HG02763 (cell line): ENCODE data around the gene FMN1.
A peak's percentile ranks its signal among the peaks of the same experiment; 100 is the strongest.

ENCODE experiments used
- ATAC-seq: cut with Tn5 transposase; IDR thresholded peaks from one replicate; pipeline ENCODE4 v1.9.1; 2021; ENCODE audit warnings: mild to moderate bottlenecking, moderate library complexity; ENCODE audit not compliant: unreplicated experiment

FMN1 gene

GRCh38 chr15:32941823-32942222 is 252.7 kb downstream of the FMN1 start:
- ATAC-seq: no peak

DNA sequence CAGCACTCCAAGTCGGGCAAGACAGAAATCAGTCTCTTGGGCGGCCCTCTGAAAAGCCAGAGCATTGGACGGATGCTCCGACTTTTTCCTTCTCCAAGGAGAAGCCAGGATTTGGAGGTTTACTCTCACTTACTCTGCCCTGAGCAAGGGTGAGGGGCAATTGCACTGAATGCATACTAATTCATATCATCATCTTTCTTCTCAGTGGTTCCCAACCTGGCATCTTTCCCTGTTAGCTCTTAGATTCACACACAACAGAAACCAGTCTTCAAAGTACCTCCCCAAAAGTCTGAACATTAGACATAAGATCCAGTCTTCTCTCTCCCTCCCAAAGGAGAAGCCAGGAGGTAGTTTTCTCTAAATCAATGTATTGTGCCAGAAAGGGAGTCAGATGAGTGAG is 257.5 kb downstream of the FMN1 start:
- no peak for ATAC-seq

GRCh38 chr15:32936283-32936918 is 258.1 kb downstream of the FMN1 start:
- ATAC-seq: no peak

- no peak for ATAC-seq
These were observed 259.4 kb downstream of the FMN1 start for GRCh38 chr15:32935139-32935538.

DNA sequence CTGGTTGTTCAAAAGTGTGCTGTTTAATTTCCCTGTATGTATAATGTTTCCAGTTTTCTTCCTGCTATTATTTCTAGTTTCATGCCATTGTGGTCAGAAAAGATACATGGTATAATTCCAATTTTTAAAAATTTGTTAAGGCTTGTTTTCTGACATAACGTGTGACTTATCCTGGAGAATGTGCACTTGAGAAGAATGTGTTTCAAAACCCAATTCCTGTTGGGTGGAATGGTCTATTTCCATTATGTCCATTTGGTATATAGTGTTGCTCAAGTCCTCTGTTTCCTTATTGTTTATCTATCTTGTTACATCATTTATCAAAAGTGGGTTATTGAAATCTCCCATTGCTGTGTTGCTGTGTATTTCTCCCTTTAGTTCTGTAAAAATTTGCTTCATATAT is 261.3 kb downstream of the FMN1 start:
- no peak for ATAC-seq

DNA sequence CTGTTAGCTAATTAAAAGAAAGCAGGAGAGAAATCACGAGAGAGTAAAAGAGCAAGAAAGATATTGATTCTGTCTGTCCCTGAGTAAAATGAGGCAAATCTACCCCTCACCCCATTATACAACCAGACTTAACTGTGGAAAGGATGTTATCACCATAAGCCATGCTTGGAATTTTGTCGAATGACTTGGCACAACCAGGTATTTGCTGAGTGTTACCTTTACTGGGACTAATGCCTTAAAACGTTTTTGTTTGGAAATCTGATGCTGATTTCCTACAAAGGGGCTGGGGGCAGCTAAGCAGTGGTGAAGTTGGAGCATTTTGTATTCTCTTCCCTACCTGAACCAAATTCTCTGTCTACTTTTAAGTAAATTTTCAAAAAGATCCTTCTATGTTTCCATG is 265.6 kb downstream of the FMN1 start:
- no peak for ATAC-seq

GRCh38 chr15:32927124-32927523 is 267.4 kb downstream of the FMN1 start:
- ATAC-seq: no peak

DNA sequence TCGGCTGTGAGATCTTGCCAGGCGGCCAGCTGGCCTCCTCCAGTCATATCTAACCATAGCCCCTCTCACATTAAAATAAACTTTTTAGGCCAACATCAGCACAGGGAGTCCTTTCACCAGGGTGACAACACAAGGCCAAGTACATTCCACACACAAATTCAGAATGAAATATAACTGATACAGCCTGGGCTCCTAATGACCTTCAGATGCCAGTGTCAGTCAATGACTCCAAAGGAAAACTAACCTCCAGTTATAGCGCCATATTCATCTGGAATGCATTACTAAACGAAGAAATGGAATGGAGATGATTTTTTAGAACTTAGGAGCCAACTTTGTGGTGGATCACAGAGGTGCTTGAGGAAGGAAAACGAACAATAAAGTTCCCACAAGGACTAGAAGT is 271.3 kb downstream of the FMN1 start:
- ATAC-seq: no peak

DNA sequence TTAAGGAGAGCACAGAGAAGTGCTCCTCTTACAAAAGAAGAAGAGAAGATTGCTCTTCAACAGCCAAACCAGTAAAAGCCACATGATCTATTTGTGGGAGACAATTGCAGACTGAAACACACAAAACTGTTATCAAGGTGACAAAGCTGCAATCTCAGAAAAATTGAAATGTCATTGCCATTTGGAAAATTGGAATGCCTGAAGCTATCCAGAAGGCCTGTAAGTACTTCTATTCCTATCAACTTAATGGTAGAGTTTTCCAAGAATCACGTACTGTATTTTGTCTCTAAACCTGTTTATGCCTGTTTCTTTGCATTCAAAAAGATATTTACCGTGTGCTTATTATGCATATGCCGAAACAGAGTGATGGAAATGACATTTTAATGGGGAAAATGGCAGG is 272.0 kb downstream of the FMN1 start:
- no peak for ATAC-seq

DNA sequence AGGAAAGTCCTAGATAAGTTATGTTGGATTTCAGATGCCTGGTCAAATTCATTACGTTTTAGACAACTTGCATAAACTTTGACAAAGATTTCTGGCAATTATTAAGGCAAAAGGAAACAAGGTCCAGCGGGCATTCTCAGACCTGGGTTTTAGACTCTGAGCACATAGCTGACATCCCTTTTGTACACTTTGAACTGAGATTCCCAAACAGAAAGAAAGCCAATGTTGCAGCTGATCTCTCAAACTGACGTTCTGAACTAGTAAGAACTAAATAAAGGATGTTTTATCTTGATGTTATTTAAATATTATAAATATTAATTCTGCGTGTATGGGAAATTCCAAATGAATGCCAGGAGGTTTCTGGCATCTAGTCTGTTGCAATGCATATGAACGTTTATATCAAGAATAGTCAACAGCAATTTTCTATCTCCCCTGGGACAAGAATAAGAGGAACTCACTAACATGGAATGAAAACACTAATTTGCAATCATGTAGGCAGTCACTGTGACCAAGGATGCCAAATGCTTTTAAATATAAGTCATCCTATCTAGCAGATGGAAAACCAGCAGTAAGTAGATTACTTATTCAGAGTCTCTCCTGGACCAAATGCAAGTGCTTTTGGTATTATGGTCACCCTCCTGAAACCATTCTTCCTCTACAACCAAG is 274.6 kb downstream of the FMN1 start:
- ATAC-seq: no peak

- no peak for ATAC-seq
These were observed 276.0 kb downstream of the FMN1 start for GRCh38 chr15:32918547-32918946.

DNA sequence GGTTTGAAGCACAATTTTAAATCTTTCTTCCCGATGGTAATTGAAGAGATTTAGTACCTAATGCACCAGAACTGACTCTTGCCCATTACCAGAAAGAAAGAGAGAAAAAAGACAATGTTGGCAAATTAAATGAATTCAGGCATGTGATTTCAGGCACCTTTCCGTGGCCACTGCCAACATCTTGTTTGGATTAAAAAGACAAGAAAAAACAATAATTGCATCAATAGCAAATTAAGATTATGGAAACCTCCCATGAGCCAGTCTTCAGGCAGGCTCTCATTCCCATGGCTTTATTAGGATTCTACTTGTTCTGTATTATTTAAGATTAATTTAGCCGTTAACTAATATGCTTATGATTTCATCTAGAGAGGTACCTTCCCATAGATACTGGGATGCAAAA is 283.7 kb downstream of the FMN1 start:
- ATAC-seq: no peak

DNA sequence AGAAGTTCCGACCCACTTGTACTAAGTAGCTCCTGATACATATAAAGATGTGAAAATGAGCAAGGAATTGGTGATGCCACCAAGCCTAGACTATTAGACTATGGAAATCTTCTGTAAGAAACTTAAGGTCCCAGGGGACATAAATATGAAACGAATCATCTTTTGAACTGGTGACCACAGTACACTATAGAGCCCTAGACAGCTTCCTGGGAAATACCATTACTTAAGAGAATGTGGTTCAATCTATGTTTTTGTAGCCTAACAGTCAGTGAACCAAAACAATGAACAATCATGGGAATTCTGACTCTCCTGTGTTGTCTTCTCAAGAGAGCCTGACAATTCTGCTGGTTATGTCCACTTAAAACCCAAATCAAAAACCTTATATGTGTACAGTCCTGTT is 285.1 kb downstream of the FMN1 start:
- no peak for ATAC-seq

DNA sequence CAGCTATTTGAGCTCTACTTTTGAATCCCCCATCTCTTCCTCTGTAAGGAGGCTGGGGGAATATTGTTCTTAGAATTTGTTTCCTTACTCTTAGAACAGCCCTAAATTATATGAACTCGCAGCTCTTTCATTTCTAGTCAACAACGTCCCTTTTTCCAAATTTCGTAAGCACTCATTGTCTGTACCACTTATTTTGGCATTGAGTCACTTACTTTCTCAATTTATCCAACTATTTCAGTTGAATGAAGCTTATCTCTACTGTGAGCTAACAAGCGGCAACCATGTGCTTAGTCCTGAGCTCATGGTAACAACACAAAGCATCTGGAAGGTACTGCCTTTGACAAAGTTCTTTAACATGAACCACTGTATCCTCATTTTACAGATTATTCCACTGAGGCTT is 285.6 kb downstream of the FMN1 start:
- no peak for ATAC-seq

- ATAC-seq: peak; percentile 92
These were observed 286.2 kb downstream of the FMN1 start for GRCh38 chr15:32908135-32908801.

GRCh38 chr15:32905481-32905880 is 289.0 kb downstream of the FMN1 start:
- no peak for ATAC-seq

GRCh38 chr15:32904448-32904847 is 290.1 kb downstream of the FMN1 start:
- no peak for ATAC-seq

DNA sequence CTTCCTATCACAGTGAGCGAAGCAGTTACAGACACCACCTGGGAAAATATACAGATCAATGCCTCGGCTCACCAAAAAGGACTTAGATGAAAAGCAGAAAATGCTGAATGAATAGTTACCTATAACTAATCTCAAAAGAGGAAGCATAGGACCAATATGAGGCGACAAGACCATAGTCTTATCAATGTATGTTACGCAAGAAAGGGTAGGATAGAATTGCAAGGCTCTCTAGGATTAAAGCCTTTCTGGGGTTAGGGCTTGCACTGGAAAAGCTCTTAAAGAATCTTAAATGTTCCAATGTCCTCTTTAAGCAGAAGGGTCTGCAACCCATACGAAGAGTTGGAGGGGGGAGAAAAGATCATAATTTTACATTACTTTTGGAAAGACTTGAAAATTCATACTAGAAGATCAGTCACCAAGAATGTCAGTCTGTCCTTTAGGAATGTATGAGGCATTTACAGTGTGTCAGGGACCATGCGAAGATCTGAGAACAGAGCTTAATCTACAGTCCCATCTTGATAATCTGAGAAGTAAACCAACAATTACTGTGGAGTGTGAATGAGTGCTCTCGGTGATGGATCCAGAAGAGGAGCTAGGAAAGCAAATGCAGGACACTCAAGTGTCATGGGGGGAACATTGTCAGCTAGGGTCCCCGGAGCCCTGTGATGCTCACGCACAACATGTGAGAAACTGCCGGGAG is 290.8 kb downstream of the FMN1 start:
- ATAC-seq: no peak

- no peak for ATAC-seq
These were observed 292.5 kb downstream of the FMN1 start for GRCh38 chr15:32901995-32902394.

DNA sequence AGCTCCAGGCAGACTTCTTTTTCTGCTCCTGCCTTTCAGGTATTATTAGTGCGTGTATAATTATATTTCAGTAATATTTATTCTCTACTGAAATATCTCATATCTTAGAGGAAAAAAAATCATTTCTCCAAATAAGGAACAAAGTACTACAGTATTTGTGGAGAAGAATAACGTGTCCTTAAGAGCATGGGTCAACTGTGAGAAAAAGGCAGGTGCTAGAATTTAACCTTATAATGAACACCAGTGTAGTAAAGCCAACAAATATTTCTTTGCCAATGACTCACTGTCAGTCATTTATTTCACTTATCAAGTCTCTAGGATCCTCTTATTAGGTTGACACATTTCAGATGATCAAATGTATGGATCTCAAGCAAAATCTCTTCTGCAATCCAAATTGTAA is 293.3 kb downstream of the FMN1 start:
- no peak for ATAC-seq

DNA sequence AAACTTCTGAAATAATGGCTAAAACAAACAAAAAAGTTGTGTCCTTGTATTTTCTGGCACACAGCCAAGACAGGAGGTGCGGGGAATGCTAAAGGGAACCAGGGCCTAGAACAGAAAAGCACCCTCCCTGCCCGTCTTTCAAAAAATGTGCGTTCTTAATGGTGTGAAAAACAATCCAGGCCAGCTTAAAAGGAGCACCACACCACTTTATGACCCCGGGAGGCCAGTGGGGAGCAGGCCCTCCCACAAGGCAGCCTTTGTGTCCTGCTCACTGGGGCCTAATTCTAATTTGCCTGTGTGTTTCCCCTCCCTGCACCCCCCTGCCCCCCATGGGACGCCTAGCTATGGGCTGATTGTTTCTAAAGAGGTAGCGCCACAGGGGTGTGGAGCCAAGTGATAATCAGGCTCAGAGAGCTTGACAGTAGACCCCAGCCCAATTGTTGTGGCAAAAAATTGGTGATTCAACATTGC is 295.4 kb downstream of the FMN1 start:
- ATAC-seq: no peak

DNA sequence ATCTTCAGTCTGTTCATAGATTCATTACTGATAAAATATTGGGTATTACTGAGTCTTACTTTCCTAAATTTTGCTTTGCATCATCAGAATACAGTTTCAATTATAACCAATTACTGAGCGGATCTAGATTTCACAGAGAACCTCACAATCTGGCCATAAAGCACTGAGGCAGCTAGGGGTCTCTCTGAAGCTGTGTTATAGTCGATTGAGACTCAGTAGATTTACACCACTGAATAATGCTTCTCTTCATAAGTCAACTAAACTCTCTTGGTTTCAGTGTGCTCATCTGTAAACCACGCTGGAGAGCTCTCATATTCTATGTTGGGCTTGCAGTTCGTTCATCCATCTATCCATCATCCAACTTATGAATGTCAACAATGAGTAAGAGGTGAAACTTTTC is 296.1 kb downstream of the FMN1 start:
- ATAC-seq: no peak
